GM21619 (cell line): ENCODE data around the gene SPPL3.
"Not testable (repeated sequence)": the region's sequence is repeated elsewhere in the genome, so short reads cannot be mapped to it uniquely, and the experiment has no call there.

Experiments used
- ATAC-seq: cut with Tn5 transposase; IDR thresholded peaks from one replicate; pipeline ENCODE4 v1.9.1; 2021; ENCODE audit not compliant: unreplicated experiment

Gene SPPL3

GRCh38 chr12:120821878-120822277, 82.3 kb downstream of the SPPL3 start:
- ATAC-seq, result no peak

GRCh38 chr12:120820884-120821510, 83.2 kb downstream of the SPPL3 start:
- ATAC-seq, result no peak

DNA sequence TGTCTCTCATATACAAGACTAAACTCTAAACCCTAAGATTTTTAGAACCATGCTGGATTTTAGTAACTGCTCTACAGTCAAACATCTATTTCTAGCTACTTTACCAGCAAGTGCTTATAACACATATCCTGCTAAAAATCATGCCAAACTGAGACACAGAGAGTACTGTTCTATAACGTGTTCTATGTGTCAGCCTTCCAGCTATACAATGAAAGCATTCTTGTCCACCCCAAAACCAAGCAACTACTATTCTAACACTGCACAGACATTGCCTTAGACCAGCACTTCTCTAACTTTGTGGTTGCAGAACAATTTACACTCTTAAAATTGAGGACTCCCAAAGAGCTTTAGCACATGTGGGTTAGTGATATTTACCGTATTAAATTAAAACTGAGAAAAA, 85.7 kb downstream of the SPPL3 start:
- ATAC-seq, result no peak

DNA sequence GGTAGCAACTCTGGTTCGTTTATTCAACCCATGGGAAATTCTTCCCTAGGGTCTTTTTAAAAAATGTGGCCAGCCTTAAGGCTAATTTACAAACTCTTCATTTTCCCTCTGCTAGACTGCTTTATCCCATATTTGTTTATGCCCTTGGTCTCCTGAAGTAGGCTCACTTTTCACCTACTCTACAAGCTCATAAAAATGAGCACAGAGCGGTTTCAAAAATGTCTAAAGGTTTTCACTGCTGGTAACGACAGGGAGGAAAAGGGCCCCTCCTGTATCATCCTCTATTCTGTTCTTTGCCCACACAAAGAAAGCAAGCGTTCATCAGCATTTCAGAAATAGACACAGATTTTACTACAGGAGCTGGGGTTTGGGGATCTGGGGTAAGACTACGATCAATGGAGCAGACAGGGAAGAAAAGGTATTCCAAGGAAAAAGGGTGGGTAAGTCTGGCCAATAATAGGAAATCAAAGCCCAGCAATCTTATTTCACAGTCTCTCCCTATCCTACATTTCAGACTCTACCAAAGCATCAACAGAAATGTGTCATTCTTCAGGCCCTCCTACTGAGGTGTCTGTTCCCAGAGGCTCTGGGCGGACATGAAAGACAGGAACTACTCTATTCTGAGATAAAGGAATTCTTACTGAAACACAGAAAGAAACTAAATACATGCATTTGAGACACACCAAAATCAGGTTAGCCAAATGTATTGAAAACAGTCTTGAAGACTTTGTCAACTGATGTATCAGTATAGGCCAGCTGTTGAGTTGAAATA, 86.4 kb downstream of the SPPL3 start:
- no peak for ATAC-seq

GRCh38 chr12:120816363-120816762, 87.8 kb downstream of the SPPL3 start:
- ATAC-seq, result no peak

- ATAC-seq, result no peak
Observed at GRCh38 chr12:120814903-120815429, 89.2 kb downstream of the SPPL3 start.

GRCh38 chr12:120814203-120814902, 89.8 kb downstream of the SPPL3 start:
- ATAC-seq, result no peak

- ATAC-seq, result no peak
Observed at GRCh38 chr12:120813588-120814153, 90.5 kb downstream of the SPPL3 start.

DNA sequence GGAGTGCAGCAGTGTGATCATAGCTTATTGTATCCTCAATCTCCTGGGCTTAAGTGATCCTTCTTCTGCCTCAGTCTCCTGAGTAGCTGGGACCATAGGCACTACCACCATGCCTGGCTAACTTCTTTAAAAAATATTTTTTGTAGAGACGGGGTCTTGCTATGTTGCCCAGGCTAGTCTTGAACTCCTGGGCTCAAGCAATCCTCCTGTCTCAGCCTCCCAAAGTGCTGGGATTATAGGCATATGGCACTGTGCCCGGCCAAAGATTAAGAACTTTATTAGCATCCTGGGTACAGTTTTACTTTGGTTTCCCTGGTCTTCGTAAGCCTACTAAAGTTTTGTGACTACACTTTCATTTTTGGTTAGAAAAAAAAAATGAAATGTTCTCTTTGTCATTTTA, 94.1 kb downstream of the SPPL3 start:
- ATAC-seq, result no peak

GRCh38 chr12:120804428-120804827, 99.7 kb downstream of the SPPL3 start:
- ATAC-seq, result no peak

GRCh38 chr12:120801146-120801545, 103.0 kb downstream of the SPPL3 start:
- peak; percentile 3 for ATAC-seq

- peak; percentile 37 for ATAC-seq
Observed at GRCh38 chr12:120800665-120801064, 103.5 kb downstream of the SPPL3 start.

DNA sequence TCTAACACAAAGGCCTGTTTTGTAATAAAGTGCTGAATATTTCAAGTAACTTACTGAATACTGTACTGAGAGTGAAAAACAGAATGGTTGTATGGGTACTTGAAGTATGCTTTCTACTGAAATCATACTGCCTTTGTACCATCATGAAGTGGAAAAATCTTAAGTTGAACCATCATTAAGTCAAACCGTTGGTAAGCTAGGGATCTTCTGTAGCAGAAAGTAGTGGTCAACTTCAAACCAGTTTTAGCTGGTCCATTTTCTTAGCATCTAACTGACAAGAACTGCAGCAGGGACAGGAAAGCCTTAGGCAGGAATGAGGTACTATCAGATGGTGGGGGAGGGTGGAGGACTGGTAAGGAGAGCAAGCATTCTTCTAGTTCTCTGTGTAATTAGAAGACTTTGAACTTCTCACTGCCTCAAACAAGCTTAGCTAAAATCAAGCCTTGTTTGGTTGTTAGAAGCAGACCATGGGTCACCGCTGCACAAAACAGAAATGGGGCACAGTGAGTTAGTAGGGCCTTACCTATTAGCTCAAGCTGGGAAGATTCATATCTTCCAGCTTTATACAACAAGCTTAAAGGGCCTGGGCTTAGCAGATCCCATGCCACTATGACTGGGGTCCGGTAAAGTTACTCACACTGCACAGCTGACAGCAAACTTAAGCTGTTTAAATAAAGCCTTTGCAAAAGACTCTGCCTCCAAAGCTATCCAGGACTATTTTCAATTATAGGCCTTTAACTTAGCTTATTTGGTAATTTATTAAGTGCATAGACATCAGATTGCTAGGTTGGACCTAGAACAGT, 104.7 kb downstream of the SPPL3 start:
- ATAC-seq, result no peak

DNA sequence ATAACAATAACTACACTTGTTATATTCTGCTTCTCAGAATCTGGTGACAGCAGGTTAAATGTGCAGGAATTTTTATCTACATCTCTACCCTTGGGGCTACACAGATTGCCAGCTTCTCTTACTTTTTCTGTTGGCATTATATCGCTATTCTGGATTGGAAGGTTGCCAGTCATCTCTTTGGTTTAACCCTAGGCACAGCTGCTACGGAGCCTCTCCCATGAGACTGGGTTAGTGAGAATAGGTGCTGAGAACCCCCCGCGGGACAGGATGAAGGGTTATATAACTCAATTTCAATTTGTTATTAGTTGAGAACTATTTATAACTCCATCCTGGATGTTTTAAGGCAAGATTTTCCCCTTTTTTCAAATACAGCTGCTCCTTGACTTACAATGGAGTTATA, 105.5 kb downstream of the SPPL3 start:
- peak; percentile 33 for ATAC-seq

GRCh38 chr12:120797677-120798642, 106.2 kb downstream of the SPPL3 start:
- peak; percentile 42 for ATAC-seq

GRCh38 chr12:120795441-120796178, 108.5 kb downstream of the SPPL3 start:
- no peak for ATAC-seq

DNA sequence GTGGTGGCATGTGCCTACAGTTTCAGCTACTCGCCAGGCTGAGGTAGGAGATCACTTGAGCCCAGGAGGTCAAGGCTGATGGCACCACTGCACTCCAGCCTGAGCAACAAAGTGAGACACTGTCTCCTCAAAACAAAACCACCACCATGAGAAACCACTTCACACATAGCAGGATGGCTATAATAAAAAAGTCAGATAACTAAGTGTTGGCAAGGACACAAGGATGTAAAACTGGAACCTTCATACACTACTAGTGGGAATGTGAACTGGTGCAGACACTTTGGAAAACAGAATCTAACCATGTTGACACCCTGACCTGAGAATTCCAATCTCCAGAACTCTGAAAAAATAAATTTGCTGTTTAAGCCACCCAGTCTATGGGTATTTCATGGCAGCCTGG, 110.8 kb downstream of the SPPL3 start:
- no peak for ATAC-seq

- ATAC-seq, result not testable (repeated sequence)
Observed at GRCh38 chr12:120792456-120792855, 111.7 kb downstream of the SPPL3 start.

DNA sequence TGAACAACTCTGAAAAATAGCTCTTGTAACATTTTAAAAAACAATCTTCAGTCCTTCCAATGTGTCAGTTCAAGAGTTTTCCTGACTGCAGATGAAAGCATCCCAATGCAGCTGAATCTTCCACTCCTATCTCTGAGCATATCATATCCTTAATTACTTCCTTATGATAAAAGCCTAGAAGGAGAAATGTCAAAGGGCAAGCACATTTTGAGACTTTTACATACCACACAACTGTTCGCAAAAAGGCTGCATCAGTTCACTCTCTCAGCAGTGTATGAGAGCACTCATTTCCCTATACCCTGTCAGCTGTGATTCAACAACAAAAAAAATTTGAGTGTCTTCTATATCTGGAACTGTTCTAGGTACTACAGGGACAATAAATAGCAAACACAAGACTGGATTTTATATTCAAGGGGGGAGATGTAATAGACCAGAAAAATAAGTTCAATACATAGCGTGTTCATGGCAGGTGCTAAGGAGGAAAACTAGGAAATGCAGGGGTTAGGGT, 112.4 kb downstream of the SPPL3 start:
- ATAC-seq, result no peak
